Natural killer cell (primary cell): Measurements from ENCODE around the gene BATF2. TPM values are rescaled to one million over a fixed set of nuclear protein-coding genes. Genes with fewer than 3 reads are reported as not detected.

Experiments used
- total RNA-seq, 4 donors: library from RNA; stranded (reverse); fragments of 120-200 nt in 1 of 4; gene quantifications; one replicate each; pipeline versions ENCODE4 v1.2.3 to v1.2.4, GENCODE V29; 2013 to 2022

BATF2 gene
- total RNA-seq, 3 donors from 2014 or later (not counting 1 experiment from before 2014, with no cell fraction given): 0.30 TPM; not detected in 2

Other genes starting within 250 kb of the BATF2 start
- 1 to 10 TPM; 4.1 to 8.4 (median 6.1) TPM for gene PYGM, start 237.0 kb downstream of the BATF2 start, total RNA-seq
- gene SF1, start 218.4 kb downstream of the BATF2 start, total RNA-seq: 100 to 1,000 TPM; 841 to 864 (median 845) TPM
- gene MAP4K2, start 193.8 kb downstream of the BATF2 start, total RNA-seq: 10 to 100 TPM; 38.3 to 40.6 (median 38.7) TPM
- gene MEN1, start 186.4 kb downstream of the BATF2 start, total RNA-seq: 10 to 100 TPM; 29.3 to 42.2 (median 32.2) TPM
- gene CDC42BPG, start 152.3 kb downstream of the BATF2 start, total RNA-seq: 10 to 100 TPM in 2 of 3 donors, 1 to 10 TPM in 1; 8.2 to 12.7 (median 10.7) TPM
- 100 to 1,000 TPM; 218 to 246 (median 225) TPM for gene EHD1, start 118.3 kb downstream of the BATF2 start, total RNA-seq
- gene ATG2A, start 79.8 kb downstream of the BATF2 start, total RNA-seq: 100 to 1,000 TPM; 165 to 321 (median 259) TPM
- gene PPP2R5B, start 72.3 kb downstream of the BATF2 start, total RNA-seq: 10 to 100 TPM; 27.8 to 31.5 (median 28.5) TPM
- gene GPHA2, start 61.1 kb downstream of the BATF2 start, total RNA-seq: not detected
- gene MAJIN, start 24.9 kb downstream of the BATF2 start, total RNA-seq: not detected
- gene ARL2, start 17.2 kb upstream of the BATF2 start, total RNA-seq: 10 to 100 TPM; 19.9 to 20.5 (median 20.2) TPM
- 10 to 100 TPM; 16.9 to 28.1 (median 27.1) TPM for gene SNX15, start 30.5 kb upstream of the BATF2 start, total RNA-seq
- 1 to 10 TPM; 2.0 to 3.5 (median 2.8) TPM for gene SAC3D1, start 44.2 kb upstream of the BATF2 start, total RNA-seq
- 10 to 100 TPM; 41.6 to 54.1 (median 46.0) TPM for gene NAALADL1, start 61.6 kb upstream of the BATF2 start, total RNA-seq
- 1 to 10 TPM; 3.3 to 6.8 (median 3.8) TPM for gene CDCA5, start 87.1 kb upstream of the BATF2 start, total RNA-seq
- gene ZFPL1, start 87.3 kb upstream of the BATF2 start, total RNA-seq: 10 to 100 TPM; 49.8 to 60.2 (median 50.8) TPM
- 100 to 1,000 TPM; 180 to 197 (median 184) TPM for gene VPS51, start 99.2 kb upstream of the BATF2 start, total RNA-seq
- 10 to 100 TPM; 17.0 to 23.2 (median 18.6) TPM for gene TM7SF2, start 114.9 kb upstream of the BATF2 start, total RNA-seq
- 1 to 10 TPM; 5.6 to 6.8 (median 6.1) TPM for gene ZNHIT2, start 120.7 kb upstream of the BATF2 start, total RNA-seq
- 100 to 1,000 TPM; 724 to 977 (median 968) TPM for gene FAU, start 125.2 kb upstream of the BATF2 start, total RNA-seq
- 10 to 100 TPM; 36.8 to 37.5 (median 36.9) TPM for gene MRPL49, start 125.3 kb upstream of the BATF2 start, total RNA-seq
- gene SYVN1, start 137.5 kb upstream of the BATF2 start, total RNA-seq: 100 to 1,000 TPM in 1 of 3 donors, 10 to 100 TPM in 2; 72.9 to 109 (median 90.2) TPM
- not detected for gene SPDYC, start 173.3 kb upstream of the BATF2 start, total RNA-seq
- 100 to 1,000 TPM; 211 to 256 (median 229) TPM for gene CAPN1, start 185.0 kb upstream of the BATF2 start, total RNA-seq